Measurements from ENCODE around the gene ERV3-1. TPM values are rescaled to one million over a fixed set of nuclear protein-coding genes. Genes with fewer than 3 reads are reported as not detected.

The ERV3-1 gene
- total RNA-seq, 2 experiments from 2014 or later: 9.9 to 10.7 TPM

- ATAC-seq (no peak), DNase-seq (peak; percentile 14)
- intact Hi-C loops (cut with micrococcal nuclease): no loop called here
- CTCF ChIA-PET: no interaction called here
- Mint-ChIP-seq H3K4me1 (ENCODE audit: low read depth) (peaks cover 39% of the 10 kb centered on the region), H3K27me3 (no peaks in the 10 kb centered on the region), H3K9me3 (peaks cover 27% of the 10 kb centered on the region), H3K36me3 (ENCODE audit: low read depth) (peaks cover 57% of the 10 kb centered on the region), H3K4me3 (peak overlapping the region; percentile 92), H3K27ac (no peak overlapping the region)
- POLR2A ChIA-PET: no interaction called here
- TF ChIP-seq, protein P1, sequence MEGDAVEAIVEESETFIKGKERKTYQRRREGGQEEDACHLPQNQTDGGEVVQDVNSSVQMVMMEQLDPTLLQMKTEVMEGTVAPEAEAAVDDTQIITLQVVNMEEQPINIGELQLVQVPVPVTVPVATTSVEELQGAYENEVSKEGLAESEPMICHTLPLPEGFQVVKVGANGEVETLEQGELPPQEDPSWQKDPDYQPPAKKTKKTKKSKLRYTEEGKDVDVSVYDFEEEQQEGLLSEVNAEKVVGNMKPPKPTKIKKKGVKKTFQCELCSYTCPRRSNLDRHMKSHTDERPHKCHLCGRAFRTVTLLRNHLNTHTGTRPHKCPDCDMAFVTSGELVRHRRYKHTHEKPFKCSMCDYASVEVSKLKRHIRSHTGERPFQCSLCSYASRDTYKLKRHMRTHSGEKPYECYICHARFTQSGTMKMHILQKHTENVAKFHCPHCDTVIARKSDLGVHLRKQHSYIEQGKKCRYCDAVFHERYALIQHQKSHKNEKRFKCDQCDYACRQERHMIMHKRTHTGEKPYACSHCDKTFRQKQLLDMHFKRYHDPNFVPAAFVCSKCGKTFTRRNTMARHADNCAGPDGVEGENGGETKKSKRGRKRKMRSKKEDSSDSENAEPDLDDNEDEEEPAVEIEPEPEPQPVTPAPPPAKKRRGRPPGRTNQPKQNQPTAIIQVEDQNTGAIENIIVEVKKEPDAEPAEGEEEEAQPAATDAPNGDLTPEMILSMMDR (IDR thresholded peaks at IDR 0.05): no peak
Measured at GRCh38 chr7:65004575-65004974, 1.9 kb downstream of the ERV3-1 start.

DNA sequence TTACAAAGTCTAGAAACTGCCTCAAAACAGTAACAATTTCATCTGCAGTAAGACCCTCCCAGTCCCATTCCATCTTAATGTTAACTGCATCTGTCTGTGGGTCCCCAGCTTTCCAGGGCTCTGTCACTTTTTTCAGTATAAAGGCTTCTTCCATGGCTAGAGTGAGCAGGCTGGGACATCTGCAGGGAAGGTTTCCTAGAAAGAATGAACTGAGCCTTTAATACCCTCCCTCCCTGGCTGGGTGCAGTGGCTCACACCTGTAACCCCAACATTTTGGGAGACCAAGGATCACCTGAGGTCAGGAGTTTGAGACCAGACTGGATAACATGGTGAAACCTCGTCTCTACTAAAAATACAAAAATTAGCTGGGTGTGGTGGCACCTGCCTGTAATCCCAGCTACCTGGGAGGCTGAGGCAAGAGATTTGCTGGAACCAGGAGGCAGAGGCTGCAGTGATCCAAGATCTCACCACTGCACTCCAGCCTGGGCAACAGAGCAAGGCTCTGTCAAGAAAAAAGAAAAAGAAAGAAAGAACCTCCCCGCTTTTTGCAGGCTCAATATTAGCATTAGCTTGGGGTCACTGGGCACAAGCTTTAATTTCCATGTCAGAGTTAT, 3.4 kb downstream of the ERV3-1 start:
- H3K4me1 Mint-ChIP-seq (ENCODE audit: low read depth): peaks cover 39% of the 10 kb centered on the region
- CTCF ChIA-PET: no interaction called here
- peaks cover 72% of the 10 kb centered on the region for H3K36me3 Mint-ChIP-seq (ENCODE audit: low read depth)
- H3K27me3 Mint-ChIP-seq: no peaks in the 10 kb centered on the region
- TF ChIP-seq, protein P1 (IDR thresholded peaks at IDR 0.05): no peak
- DNase-seq: no peak
- intact Hi-C loops (cut with micrococcal nuclease): no loop called here
- no peak overlapping the region for H3K27ac Mint-ChIP-seq
- no peak for ATAC-seq
- H3K9me3 Mint-ChIP-seq: peaks cover 38% of the 10 kb centered on the region
- POLR2A ChIA-PET: no interaction called here
- H3K4me3 Mint-ChIP-seq: no peak overlapping the region

DNA sequence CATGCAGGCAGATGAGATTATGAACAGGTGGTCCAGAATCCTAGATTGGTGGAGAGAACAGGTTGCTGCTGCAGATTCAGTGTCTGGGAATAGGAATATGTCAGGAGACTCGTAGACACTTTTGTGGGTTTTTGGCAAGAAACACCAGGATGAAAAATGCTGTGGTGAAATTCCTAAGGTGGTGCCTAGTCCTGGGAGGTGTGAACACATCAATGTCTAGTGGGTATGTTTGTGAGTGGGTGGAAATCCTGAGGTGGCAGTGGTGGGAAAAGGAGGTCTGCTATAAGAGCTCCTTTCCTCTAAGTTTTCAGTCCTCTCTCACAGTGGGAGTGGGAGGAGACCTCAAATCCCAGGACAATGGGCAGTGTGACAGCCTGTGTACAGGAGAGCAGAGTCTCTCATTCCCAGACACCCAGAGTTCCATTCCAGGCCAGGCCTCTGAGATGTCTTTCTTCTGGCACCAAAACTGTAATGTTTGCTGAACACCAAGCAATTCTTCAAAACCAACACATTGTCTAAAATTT, 5.1 kb downstream of the ERV3-1 start:
- Mint-ChIP-seq H3K4me3 (no peak overlapping the region), H3K27ac (no peak overlapping the region), H3K4me1 (ENCODE audit: low read depth) (peaks cover 32% of the 10 kb centered on the region), H3K36me3 (ENCODE audit: low read depth) (peaks cover 84% of the 10 kb centered on the region), H3K9me3 (peaks cover 51% of the 10 kb centered on the region), H3K27me3 (no peaks in the 10 kb centered on the region)
- POLR2A ChIA-PET: no interaction called here
- CTCF ChIA-PET: interaction anchor here (0.9 kb wide), 1 partner anchor 36 kb away, joined by 3 read pairs; no protein-coding TSS in a partner anchor
- DNase-seq (no peak), ATAC-seq (no peak)
- intact Hi-C loops (cut with micrococcal nuclease): no loop called here
- TF ChIP-seq, protein P1 (IDR thresholded peaks at IDR 0.05): no peak

- DNase-seq: no peak
- ChIA-PET CTCF (no interaction called here), POLR2A (no interaction called here)
- H3K27me3 Mint-ChIP-seq: no peaks in the 10 kb centered on the region
- no peak for ATAC-seq
- TF ChIP-seq, protein P1 (IDR thresholded peaks at IDR 0.05): no peak
- peaks cover 57% of the 10 kb centered on the region for H3K9me3 Mint-ChIP-seq
- no peak overlapping the region for H3K4me3 Mint-ChIP-seq
- intact Hi-C loops (cut with micrococcal nuclease): no loop called here
- H3K36me3 Mint-ChIP-seq (ENCODE audit: low read depth): peaks cover 72% of the 10 kb centered on the region
- H3K27ac Mint-ChIP-seq: no peak overlapping the region
- H3K4me1 Mint-ChIP-seq (ENCODE audit: low read depth): peaks cover 19% of the 10 kb centered on the region
Measured at GRCh38 chr7:64999165-65000004, 7.1 kb downstream of the ERV3-1 start.

GRCh38 chr7:64998865-64999164, 7.7 kb downstream of the ERV3-1 start:
- H3K36me3 Mint-ChIP-seq (ENCODE audit: low read depth): peaks cover 66% of the 10 kb centered on the region
- intact Hi-C loops (cut with micrococcal nuclease): no loop called here
- H3K27ac Mint-ChIP-seq: no peak overlapping the region
- H3K9me3 Mint-ChIP-seq: peaks cover 60% of the 10 kb centered on the region
- H3K4me3 Mint-ChIP-seq: no peak overlapping the region
- H3K4me1 Mint-ChIP-seq (ENCODE audit: low read depth): peaks cover 13% of the 10 kb centered on the region
- DNase-seq (no peak), ATAC-seq (no peak)
- TF ChIP-seq, protein P1 (IDR thresholded peaks at IDR 0.05): no peak
- ChIA-PET POLR2A (no interaction called here), CTCF (no interaction called here)
- no peaks in the 10 kb centered on the region for H3K27me3 Mint-ChIP-seq
